Activated CD4-positive, CD25-positive, alpha-beta regulatory T cell treated with anti-CD3 and anti-CD28 coated beads, Interleukin-2, amount 50 U/mL, for 24 hours (primary cell): ENCODE data around the gene CCR3.
"Not testable (repeated sequence)": the region's sequence is repeated elsewhere in the genome, so short reads cannot be mapped to it uniquely, and the experiment has no call there.

Source experiments
- ATAC-seq, 2 donors: fragments of 150-1000 bp; cut with Tn5 transposase; one replicate each; pipeline ENCODE4 v1.10.0; 2021; ENCODE audit warnings: mild to moderate bottlenecking in 1 of 2, moderate library complexity in 1 of 2

CCR3 gene

DNA sequence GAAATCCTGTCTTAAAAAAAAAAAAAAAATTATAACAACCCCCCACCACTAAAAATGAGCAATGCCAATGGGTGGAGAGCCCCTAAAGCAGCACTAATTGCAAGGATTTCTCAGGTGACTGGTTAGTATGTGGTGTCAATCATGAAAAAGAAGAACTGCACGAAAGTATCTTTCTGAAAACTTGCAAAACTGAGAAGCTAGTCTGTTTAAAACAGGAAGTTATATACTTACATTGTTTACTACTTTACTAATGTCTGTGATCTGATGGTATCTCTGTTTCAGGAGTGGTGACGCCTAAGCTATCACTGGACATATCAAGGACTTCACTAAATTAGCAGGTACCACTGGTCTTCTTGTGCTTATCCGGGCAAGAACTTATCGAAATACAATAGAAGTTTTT lies at the start of gene CCR3:
Gene CCR3, plus strand, starts transcription at position 341 of the 400 bp plus-strand sequence. CDS start 22,699 bp downstream, outside the sequence.
- ATAC-seq, result peak in 1 of 2 donors; percentile 17

- no peak for ATAC-seq
These were observed 49.3 kb upstream of the CCR3 start for GRCh38 chr3:46192939-46193338.

- ATAC-seq, result no peak
These were observed 48.8 kb upstream of the CCR3 start for GRCh38 chr3:46193436-46193835.

DNA sequence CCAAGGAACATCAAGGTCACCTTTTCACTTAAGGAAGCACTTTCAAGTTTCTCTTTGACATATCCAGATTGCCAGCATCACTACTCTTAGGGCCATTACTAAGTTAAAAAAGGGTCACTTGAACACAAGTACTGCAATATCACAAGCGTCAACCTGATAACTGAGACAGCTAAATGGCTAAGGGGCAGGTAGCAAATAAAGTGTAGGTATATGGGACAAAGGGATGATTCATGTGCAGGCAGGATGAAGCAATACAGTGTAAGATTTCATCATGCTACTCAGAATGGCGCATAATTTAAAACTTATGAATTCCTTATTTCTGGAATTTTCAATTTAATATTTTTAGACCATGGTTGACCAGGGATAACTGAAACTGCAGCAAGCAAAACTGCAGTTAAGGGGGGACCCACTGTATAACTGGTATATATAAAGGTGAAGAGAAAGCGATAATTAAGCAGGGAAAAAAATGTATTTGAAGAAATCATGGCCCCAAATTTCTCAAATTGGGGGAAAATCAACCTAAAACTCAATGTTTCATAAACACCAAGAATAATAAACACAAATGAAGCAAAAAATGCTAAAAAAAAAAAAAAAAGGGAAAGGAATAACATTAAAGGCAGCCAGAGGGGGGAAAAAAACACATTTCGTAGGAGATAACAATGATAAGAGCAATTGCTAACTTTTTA lies 47.2 kb upstream of the CCR3 start:
- ATAC-seq, result no peak

DNA sequence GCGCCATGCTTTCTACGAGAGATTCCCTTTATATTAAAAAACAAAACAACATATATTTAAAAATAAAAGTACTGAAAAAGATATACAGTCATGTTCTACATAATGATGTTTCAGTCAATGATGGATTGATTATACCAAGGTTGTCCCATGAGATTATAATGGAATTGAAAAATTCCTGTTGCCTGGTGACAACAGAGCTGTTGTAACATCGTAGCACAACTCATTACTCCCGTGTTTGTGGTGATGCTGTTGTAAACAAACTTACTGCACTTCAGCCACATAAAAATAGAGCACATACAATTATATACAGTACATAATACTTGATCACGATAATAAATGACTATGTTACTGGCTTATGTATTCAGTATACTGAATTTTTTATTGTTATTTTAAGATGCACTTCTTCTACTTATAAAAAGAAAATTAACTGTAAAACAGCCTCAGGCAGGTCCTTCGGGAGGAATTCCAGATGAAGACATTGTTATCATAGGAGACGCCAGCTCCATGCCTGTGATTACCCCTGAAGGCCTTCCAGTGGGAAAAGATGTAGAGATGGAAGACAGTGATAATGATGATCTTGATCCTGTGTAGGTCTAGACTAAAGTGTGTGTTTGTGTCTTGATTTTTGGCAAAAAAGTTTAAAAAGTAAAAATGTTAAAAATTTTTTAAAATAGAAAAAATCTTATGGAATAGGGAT lies 45.9 kb upstream of the CCR3 start:
- ATAC-seq, result no peak

DNA sequence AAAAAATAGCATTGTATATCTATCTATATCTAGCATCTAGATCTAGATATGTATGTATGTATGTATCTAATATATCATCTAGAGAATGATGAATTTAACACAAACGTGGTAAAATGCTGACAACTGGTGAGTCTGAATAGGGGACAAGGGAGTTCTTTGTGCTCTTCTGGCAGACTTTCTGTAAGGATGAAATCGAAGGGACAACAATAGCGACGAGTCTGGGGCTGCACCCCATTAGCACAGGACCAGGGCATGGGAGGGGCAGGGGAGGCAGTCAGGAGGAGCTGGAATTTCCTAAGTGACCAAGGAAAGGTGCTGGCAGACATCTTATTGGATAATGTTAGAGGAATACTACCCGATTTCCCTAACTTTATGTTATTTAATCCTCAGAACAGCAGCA lies 42.0 kb upstream of the CCR3 start:
- ATAC-seq, result no peak

DNA sequence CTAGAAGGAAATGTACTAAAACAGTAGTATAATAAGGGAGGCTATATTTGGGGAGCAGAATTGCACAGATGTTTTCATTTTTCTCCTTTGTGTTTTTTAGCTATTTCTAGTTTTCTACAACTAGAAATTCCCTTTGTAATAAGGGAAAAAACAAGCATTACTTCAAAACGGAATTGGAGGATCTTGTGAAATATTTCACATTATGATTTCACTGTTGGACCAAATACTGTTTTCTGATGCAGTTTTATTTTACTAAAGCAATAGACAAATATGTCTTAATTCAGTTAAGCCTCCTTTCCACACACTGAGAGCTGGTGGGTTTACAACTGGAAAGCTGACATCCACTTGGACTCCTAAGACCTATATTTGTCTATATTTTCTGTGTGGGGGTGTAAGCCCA lies 41.5 kb upstream of the CCR3 start:
- no peak for ATAC-seq

DNA sequence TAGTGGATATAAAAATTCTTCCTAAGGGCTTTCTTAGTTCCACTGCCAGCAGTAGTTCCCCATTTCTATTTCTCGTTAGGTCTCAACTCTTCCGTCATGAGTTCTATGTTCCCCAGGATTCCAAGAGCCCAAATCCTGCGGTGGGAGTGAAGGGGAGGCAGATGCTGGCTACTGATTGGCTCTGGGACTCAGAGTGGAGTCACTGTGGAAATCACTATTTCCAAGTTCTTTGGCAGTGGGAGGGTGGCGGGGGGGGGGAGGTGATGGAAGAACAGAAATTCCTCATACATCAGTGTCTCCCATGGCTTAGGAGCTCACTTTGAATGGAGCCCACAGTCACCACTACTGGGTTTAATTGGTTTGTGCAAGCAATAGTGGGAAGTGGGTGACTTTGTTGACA lies 39.7 kb upstream of the CCR3 start:
- ATAC-seq, result no peak

GRCh38 chr3:46203681-46204080 lies 38.6 kb upstream of the CCR3 start:
- ATAC-seq, result no peak

GRCh38 chr3:46205286-46205960 lies 36.8 kb upstream of the CCR3 start:
- ATAC-seq, result no peak

GRCh38 chr3:46206282-46207015 lies 35.8 kb upstream of the CCR3 start:
- ATAC-seq, result no peak

GRCh38 chr3:46207514-46207913 lies 34.7 kb upstream of the CCR3 start:
- ATAC-seq, result not testable (repeated sequence)

DNA sequence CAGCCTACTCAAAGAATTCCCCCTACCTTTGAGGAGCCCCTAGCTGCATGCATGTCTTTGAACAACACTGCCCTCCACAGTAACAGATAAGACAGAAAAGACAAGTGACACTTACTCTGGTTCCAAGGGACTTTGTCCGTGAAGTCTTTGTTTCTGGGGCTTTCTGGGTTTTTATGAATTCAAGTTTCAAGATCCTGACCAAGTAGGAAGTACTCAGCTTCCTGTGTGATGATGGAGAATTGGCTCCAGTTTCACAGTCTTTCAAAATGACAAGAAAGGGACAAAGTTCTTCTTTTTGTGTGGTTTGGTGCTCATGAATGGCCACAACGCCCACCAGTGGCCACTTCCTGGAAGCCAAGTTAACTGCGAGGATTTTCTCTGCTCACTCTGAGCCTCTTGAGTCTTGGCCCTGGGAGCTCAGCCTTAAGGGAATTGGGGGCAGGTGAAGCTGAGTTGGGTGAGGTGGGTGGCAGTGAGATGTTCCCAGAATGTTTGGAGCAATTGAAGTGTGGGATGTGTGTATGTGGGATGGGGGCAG lies 34.0 kb upstream of the CCR3 start, which contains the start of gene CCR1:
Gene CCR1, minus strand, starts transcription at position 147 of the 538 bp plus-strand sequence. CDS start 4,000 bp downstream, outside the sequence.
- ATAC-seq, result peak; percentile 47 to 51

DNA sequence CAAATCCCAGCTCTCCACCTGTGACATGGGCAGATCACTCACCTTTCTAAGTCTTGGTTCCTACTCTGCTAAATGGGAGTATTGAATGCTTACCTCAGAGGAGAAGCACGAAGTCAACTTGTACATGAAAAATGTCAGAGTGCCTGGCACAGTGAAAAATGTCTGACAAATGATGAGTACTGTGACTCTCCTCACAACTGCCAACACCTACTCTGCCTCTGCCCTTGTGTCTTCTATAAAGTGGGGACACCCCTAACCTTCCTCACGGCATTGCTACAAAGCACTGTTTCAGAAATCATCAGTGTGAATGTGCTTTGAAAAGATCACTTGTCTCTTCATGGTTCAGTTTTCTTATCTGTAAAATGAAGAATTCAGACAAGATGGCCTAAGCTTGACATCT lies 33.2 kb upstream of the CCR3 start:
- ATAC-seq, result no peak

DNA sequence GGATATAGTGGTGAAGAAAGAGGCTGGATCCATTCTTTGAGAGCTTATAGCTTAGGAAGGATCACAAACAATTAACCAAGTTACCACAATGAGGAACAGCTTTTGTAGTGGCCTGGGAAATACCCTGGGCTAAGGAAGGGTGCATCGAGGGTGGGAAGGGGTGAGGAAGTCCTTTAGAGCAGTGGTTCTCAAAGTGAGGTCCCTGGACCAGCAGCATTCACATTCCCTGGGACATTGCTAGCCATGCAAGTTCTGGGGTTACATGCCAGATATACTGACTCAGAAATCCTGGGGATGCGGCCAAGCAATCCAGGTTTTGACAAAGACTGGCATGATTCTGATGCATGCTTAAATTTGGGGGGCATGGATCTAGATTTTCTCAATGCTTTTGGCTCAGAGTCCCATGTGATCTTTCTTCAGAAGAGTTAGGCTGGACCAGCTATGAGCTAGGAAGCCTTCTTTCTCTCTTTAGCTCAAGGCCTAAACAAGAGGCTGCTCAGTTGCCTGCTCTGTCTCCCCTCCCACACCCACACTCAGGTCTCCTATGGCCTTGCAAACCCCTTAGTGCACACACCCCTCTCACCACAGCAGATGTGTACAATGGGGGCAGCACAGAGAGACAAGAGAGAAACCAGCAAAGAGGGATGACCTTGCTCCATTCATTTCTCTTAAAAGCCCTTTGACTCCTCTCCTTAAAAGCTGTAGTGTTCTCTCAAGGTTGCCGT lies 32.4 kb upstream of the CCR3 start:
- ATAC-seq, result no peak

- no peak for ATAC-seq
These were observed 30.2 kb upstream of the CCR3 start for GRCh38 chr3:46212101-46212500.

DNA sequence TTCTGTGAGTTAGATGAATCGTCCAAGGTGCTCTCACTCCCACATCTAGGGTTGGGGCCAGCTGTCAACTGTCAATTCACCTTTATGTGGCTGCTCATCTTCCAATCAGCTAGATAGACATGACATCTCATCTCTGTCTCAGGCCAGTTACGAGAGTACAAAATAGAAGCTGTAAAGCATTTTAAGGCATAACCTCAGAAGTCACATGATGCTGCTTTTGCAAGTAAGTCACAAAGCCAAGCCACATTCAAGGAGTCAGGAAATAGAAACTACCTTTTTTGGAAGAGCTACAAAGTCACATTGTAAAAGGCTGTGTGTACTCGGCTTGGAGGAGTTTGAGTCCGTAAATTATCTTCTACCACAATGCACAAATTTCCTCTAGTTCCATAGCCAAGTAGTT lies 29.1 kb upstream of the CCR3 start:
- peak; percentile 27 to 51 for ATAC-seq

DNA sequence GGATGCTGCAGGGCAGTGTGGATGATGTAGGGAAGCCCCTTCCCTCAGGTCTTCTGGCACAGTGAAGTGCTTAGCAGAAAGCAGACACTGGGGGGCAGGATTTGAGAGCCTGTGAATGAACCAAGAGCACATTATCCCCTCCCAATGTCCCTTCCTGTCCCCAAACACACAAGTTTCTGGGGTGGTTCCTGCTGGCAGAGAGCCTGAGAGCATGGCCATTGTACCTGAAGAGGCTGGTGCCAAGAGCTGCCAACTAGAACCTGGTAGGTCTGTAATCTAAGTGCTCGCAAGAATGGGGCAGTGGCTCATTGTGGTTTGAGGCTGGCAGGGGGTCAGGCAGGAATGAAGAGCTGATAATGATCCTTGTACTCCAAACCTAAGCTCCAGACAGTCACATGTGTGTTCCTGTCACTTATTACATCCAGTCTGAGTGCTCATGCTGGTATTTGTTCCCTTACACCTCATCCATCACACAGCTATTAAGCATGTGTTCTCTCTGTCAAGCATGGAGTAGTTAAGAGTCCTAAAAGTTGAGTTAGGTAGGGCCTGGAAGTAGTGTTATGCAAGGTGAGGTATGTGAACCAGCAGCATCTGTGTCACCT lies 27.4 kb upstream of the CCR3 start:
- ATAC-seq, result no peak

- no peak for ATAC-seq
These were observed 26.3 kb upstream of the CCR3 start for GRCh38 chr3:46215810-46216414.

GRCh38 chr3:46218196-46218709 lies 24.0 kb upstream of the CCR3 start:
- ATAC-seq, result no peak

GRCh38 chr3:46221391-46221790 lies 20.9 kb upstream of the CCR3 start:
- ATAC-seq, result no peak
